ENCODE results near the gene USP9Y. TPM values are rescaled to one million over a fixed set of nuclear protein-coding genes. Genes with fewer than 3 reads are reported as not detected.

The USP9Y gene
- total RNA-seq, 1 donor from 2014 or later: 25.7 TPM

GRCh38 chrY:12826791-12827190 lies 125.8 kb downstream of the USP9Y start:
- no peak overlapping the region for H3K4me3 ChIP-seq (ENCODE audit: low read depth, low read length)
- no peak for DNase-seq (ENCODE audit: low read depth)
- no peak for TF ChIP-seq CTCF (conservative IDR thresholded peaks at IDR 0.05; ENCODE audit: low read depth, low read length)

GRCh38 chrY:12833284-12833683 lies 132.3 kb downstream of the USP9Y start:
- no peak for TF ChIP-seq CTCF (conservative IDR thresholded peaks at IDR 0.05; ENCODE audit: low read depth, low read length)
- H3K4me3 ChIP-seq (ENCODE audit: low read depth, low read length): no peak overlapping the region
- no peak for DNase-seq (ENCODE audit: low read depth)

GRCh38 chrY:12837550-12837949 lies 136.5 kb downstream of the USP9Y start:
- no peak for TF ChIP-seq CTCF (conservative IDR thresholded peaks at IDR 0.05; ENCODE audit: low read depth, low read length)
- no peak overlapping the region for H3K4me3 ChIP-seq (ENCODE audit: low read depth, low read length)
- no peak for DNase-seq (ENCODE audit: low read depth)

- TF ChIP-seq CTCF (conservative IDR thresholded peaks at IDR 0.05; ENCODE audit: low read depth, low read length): no peak
- DNase-seq (ENCODE audit: low read depth): no peak
These were observed 140.3 kb downstream of the USP9Y start for GRCh38 chrY:12841368-12841767.

GRCh38 chrY:12846793-12847192 lies 145.8 kb downstream of the USP9Y start:
- no peak for TF ChIP-seq CTCF (conservative IDR thresholded peaks at IDR 0.05; ENCODE audit: low read depth, low read length)
- H3K4me3 ChIP-seq (ENCODE audit: low read depth, low read length): no peak overlapping the region
- DNase-seq (ENCODE audit: low read depth): no peak

More at GRCh38 chrY:12841368-12841767, 140.3 kb downstream of the USP9Y start:
- no peak overlapping the region for H3K4me3 ChIP-seq (ENCODE audit: low read depth, low read length)

- no peak overlapping the region for H3K4me3 ChIP-seq (ENCODE audit: low read depth, low read length)
- TF ChIP-seq CTCF (conservative IDR thresholded peaks at IDR 0.05; ENCODE audit: low read depth, low read length): no peak
- DNase-seq (ENCODE audit: low read depth): no peak
These were observed 154.8 kb downstream of the USP9Y start for GRCh38 chrY:12855791-12856275.

- no peak for TF ChIP-seq CTCF (conservative IDR thresholded peaks at IDR 0.05; ENCODE audit: low read depth, low read length)
- H3K4me3 ChIP-seq (ENCODE audit: low read depth, low read length): no peak overlapping the region
These were observed 166.9 kb downstream of the USP9Y start for GRCh38 chrY:12867960-12868359.

More at GRCh38 chrY:12867960-12868359, 166.9 kb downstream of the USP9Y start:
- DNase-seq (ENCODE audit: low read depth): no peak
